Karpas-422 (cell line): Measurements from ENCODE around the gene RAET1E. TPM values are rescaled to one million over a fixed set of nuclear protein-coding genes. Genes with fewer than 3 reads are reported as not detected.
"Not testable (repeated sequence)": the region's sequence is repeated elsewhere in the genome, so short reads cannot be mapped to it uniquely, and the experiment has no call there.

Experiments used
- DNase-seq: peaks from one replicate; pipeline ENCODE4 v3.0.0-alpha.2; 2015
- H2AFZ ChIP-seq: fragments of 200-600 bp; sonication (generic); 2 replicates; pipeline ENCODE4 v1.6.1; 2014; ENCODE audit warnings: antibody characterized with exemption, low read length, mixed read lengths
- H3K27ac ChIP-seq: fragments of 200-600 bp; sonication (generic); 2 replicates; pipeline ENCODE4 v1.5.1; 2014; ENCODE audit warnings: mild to moderate bottlenecking, low read length, moderate library complexity
- H3K27me3 ChIP-seq: fragments of 200-600 bp; sonication (generic); 2 replicates; pipeline ENCODE4 v1.6.1; 2014; ENCODE audit warnings: low read length, mixed read lengths
- H3K36me3 ChIP-seq: fragments of 200-600 bp; sonication (generic); 2 replicates; pipeline ENCODE4 v1.6.1; 2014; ENCODE audit warnings: low read length, mixed read lengths; ENCODE audit not compliant: insufficient read depth
- H3K4me1 ChIP-seq: fragments of 200-600 bp; sonication (generic); 2 replicates; pipeline ENCODE4 v1.6.1; 2014; ENCODE audit warnings: mild to moderate bottlenecking, low read length, mixed read lengths
- H3K4me2 ChIP-seq: fragments of 200-600 bp; sonication (generic); 2 replicates; pipeline ENCODE4 v1.6.1; 2014; ENCODE audit warnings: low read length, low read depth, mild to moderate bottlenecking; ENCODE audit not compliant: poor library complexity, severe bottlenecking
- H3K4me3 ChIP-seq: fragments of 200-600 bp; sonication (generic); 2 replicates; pipeline ENCODE4 v1.5.1; 2014; ENCODE audit warnings: mild to moderate bottlenecking, antibody characterized with exemption, low read length, mixed read lengths
- H3K79me2 ChIP-seq: fragments of 200-600 bp; sonication (generic); 2 replicates; pipeline ENCODE4 v1.6.1; 2014; ENCODE audit warnings: mild to moderate bottlenecking, low read length, mixed read lengths
- H3K9ac ChIP-seq: fragments of 200-600 bp; sonication (generic); 2 replicates; pipeline ENCODE4 v1.6.0; 2014; ENCODE audit warnings: low read length
- H3K9me2 ChIP-seq: fragments of 200-600 bp; sonication (generic), shearing (Covaris generic); replicated peaks from 2 replicates; pipeline ENCODE4 v1.6.0; 2014; ENCODE audit warnings: mild to moderate bottlenecking, low read length, moderate library complexity; ENCODE audit not compliant: insufficient read depth
- H3K9me3 ChIP-seq: fragments of 300-700, 200-600 bp; sonication (generic); 2 replicates; pipeline ENCODE4 v1.6.1; 2014; ENCODE audit warnings: low read length, mixed read lengths
- H4K20me1 ChIP-seq: fragments of 200-600 bp; sonication (generic); 2 replicates; pipeline ENCODE4 v1.6.1; 2014; ENCODE audit warnings: mild to moderate bottlenecking, antibody characterized with exemption, low read length, low read depth; ENCODE audit not compliant: insufficient read depth
- total RNA-seq: library from RNA; depleted of rRNA; stranded (reverse); fragments of >200 nt; shearing (Covaris generic); gene quantifications from 2 replicates; pipeline ENCODE4 v1.2.3, GENCODE V29; 2014; ENCODE audit warnings: low replicate concordance

Gene RAET1E
- total RNA-seq, 1 experiment from 2014 or later, result not detected

GRCh38 chr6:149912680-149913079, 14.8 kb upstream of the RAET1E start:
- not testable (repeated sequence) for H3K9me3 ChIP-seq, H3K79me2 ChIP-seq, H3K36me3 ChIP-seq, H3K4me3 ChIP-seq, H3K9me2 ChIP-seq, H3K4me1 ChIP-seq, H3K4me2 ChIP-seq, DNase-seq, H3K9ac ChIP-seq, H4K20me1 ChIP-seq, H3K27me3 ChIP-seq, H3K27ac ChIP-seq, H2AFZ ChIP-seq

GRCh38 chr6:149910721-149911151, 12.8 kb upstream of the RAET1E start:
- no peak overlapping the region for H2AFZ ChIP-seq
- H3K4me3 ChIP-seq, result no peak overlapping the region
- H3K27ac ChIP-seq, result no peak overlapping the region
- no peak overlapping the region for H3K4me2 ChIP-seq
- no peaks in the 10 kb centered on the region for H3K36me3 ChIP-seq
- H3K9ac ChIP-seq, result no peak overlapping the region
- DNase-seq, result no peak
- H3K79me2 ChIP-seq, result no peaks in the 10 kb centered on the region
- H3K4me1 ChIP-seq, result no peaks in the 10 kb centered on the region
- no peaks in the 10 kb centered on the region for H3K9me3 ChIP-seq
- no peaks in the 10 kb centered on the region for H4K20me1 ChIP-seq
- H3K27me3 ChIP-seq, result no peaks in the 10 kb centered on the region
- H3K9me2 ChIP-seq, result no peaks in the 10 kb centered on the region

GRCh38 chr6:149909701-149910470, 12.0 kb upstream of the RAET1E start:
- Histone ChIP-seq H3K9me3 (no peaks in the 10 kb centered on the region), H3K9me2 (no peaks in the 10 kb centered on the region), H3K4me2 (no peak overlapping the region), H3K27ac (no peak overlapping the region), H3K4me3 (no peak overlapping the region), H3K9ac (no peak overlapping the region), H3K4me1 (no peaks in the 10 kb centered on the region), H3K36me3 (no peaks in the 10 kb centered on the region), H4K20me1 (no peaks in the 10 kb centered on the region), H3K79me2 (no peaks in the 10 kb centered on the region), H3K27me3 (no peaks in the 10 kb centered on the region), H2AFZ (no peak overlapping the region)
- DNase-seq, result no peak

GRCh38 chr6:149908480-149908879, 10.6 kb upstream of the RAET1E start:
- H4K20me1 ChIP-seq, H3K36me3 ChIP-seq, H3K4me3 ChIP-seq, H3K27ac ChIP-seq, H3K4me2 ChIP-seq, H2AFZ ChIP-seq, H3K9me2 ChIP-seq, H3K9me3 ChIP-seq, H3K79me2 ChIP-seq, DNase-seq, H3K4me1 ChIP-seq, H3K9ac ChIP-seq, H3K27me3 ChIP-seq: not testable (repeated sequence)

GRCh38 chr6:149907317-149907716, 9.4 kb upstream of the RAET1E start:
- Histone ChIP-seq H3K9ac (no peak overlapping the region), H3K4me1 (no peaks in the 10 kb centered on the region), H3K27me3 (no peaks in the 10 kb centered on the region), H3K27ac (no peak overlapping the region), H3K4me2 (no peak overlapping the region), H3K9me3 (no peaks in the 10 kb centered on the region), H3K4me3 (no peak overlapping the region), H2AFZ (no peak overlapping the region), H3K9me2 (no peaks in the 10 kb centered on the region), H3K36me3 (no peaks in the 10 kb centered on the region), H4K20me1 (no peaks in the 10 kb centered on the region), H3K79me2 (no peaks in the 10 kb centered on the region)
- no peak for DNase-seq

- H3K36me3 ChIP-seq, result no peaks in the 10 kb centered on the region
- H3K9me3 ChIP-seq, result no peaks in the 10 kb centered on the region
- H3K79me2 ChIP-seq, result no peaks in the 10 kb centered on the region
- no peak overlapping the region for H3K9ac ChIP-seq
- no peak for DNase-seq
- H2AFZ ChIP-seq, result no peak overlapping the region
- H4K20me1 ChIP-seq, result no peaks in the 10 kb centered on the region
- H3K27me3 ChIP-seq, result no peaks in the 10 kb centered on the region
- no peaks in the 10 kb centered on the region for H3K9me2 ChIP-seq
- no peak overlapping the region for H3K4me3 ChIP-seq
- no peak overlapping the region for H3K27ac ChIP-seq
- no peaks in the 10 kb centered on the region for H3K4me1 ChIP-seq
- no peak overlapping the region for H3K4me2 ChIP-seq
These were observed 8.5 kb upstream of the RAET1E start for GRCh38 chr6:149906405-149906804.

- H3K36me3 ChIP-seq, result no peaks in the 10 kb centered on the region
- no peak overlapping the region for H3K9ac ChIP-seq
- no peaks in the 10 kb centered on the region for H3K4me1 ChIP-seq
- DNase-seq, result no peak
- no peak overlapping the region for H2AFZ ChIP-seq
- H3K9me2 ChIP-seq, result no peaks in the 10 kb centered on the region
- H3K27me3 ChIP-seq, result no peaks in the 10 kb centered on the region
- no peak overlapping the region for H3K27ac ChIP-seq
- no peaks in the 10 kb centered on the region for H3K9me3 ChIP-seq
- H3K79me2 ChIP-seq, result no peaks in the 10 kb centered on the region
- no peak overlapping the region for H3K4me3 ChIP-seq
- H4K20me1 ChIP-seq, result no peaks in the 10 kb centered on the region
- no peak overlapping the region for H3K4me2 ChIP-seq
These were observed 8.0 kb upstream of the RAET1E start for GRCh38 chr6:149905911-149906371.

- Histone ChIP-seq H3K9me2 (no peaks in the 10 kb centered on the region), H3K79me2 (no peaks in the 10 kb centered on the region), H2AFZ (no peak overlapping the region), H3K4me2 (no peak overlapping the region), H3K36me3 (no peaks in the 10 kb centered on the region), H3K27me3 (no peaks in the 10 kb centered on the region), H3K4me3 (no peak overlapping the region), H3K4me1 (no peaks in the 10 kb centered on the region), H3K9me3 (no peaks in the 10 kb centered on the region), H4K20me1 (no peaks in the 10 kb centered on the region), H3K9ac (no peak overlapping the region), H3K27ac (no peak overlapping the region)
- DNase-seq, result no peak
These were observed 7.5 kb upstream of the RAET1E start for GRCh38 chr6:149905371-149905910.
